Mucosa of descending colon (tissue), 3 donors: ENCODE data around the gene USH1G. TPM values are rescaled to one million over a fixed set of nuclear protein-coding genes. Genes with fewer than 3 reads are reported as not detected.

ENCODE experiments used
- ATAC-seq: fragments of 200-7000 bp; cut with Tn5 transposase; one replicate; pipeline ENCODE4 v1.9.1; 2020; ENCODE audit warnings: mild to moderate bottlenecking, moderate library complexity
- DNase-seq, 3 donors: peaks; one replicate each; pipeline ENCODE4 v3.0.0-alpha.2; 2020
- H3K36me3 ChIP-seq: fragments of 200-600 bp; one replicate; pipeline ENCODE4 v1.8.0; 2021; ENCODE audit warnings: low read depth, mild to moderate bottlenecking
- H3K4me1 ChIP-seq: fragments of 200-600 bp; one replicate; pipeline ENCODE4 v1.8.0; 2021; ENCODE audit warnings: low read depth, mild to moderate bottlenecking
- H3K4me3 ChIP-seq: fragments of 200-600 bp; one replicate; pipeline ENCODE4 v1.8.0; 2021; ENCODE audit warnings: mild to moderate bottlenecking
- H3K9me3 ChIP-seq: fragments of 200-600 bp; one replicate; pipeline ENCODE4 v1.8.0; 2021; ENCODE audit warnings: mild to moderate bottlenecking
- intact Hi-C, 2 donors: fragments of 100-400 bp; cut with DNase I in 1 of 2; cut with micrococcal nuclease in 1 of 2; formaldehyde crosslinking; loops; one replicate each; pipeline versions ENCODE4 v1.11.0 to v1.11.1; 2022; cut with DNase I, micrococcal nuclease
- total RNA-seq, 3 donors: library from RNA; stranded (reverse); fragmentation: NEBNext Ultra II Directional in 2 of 3; extraction: Animal tissue kit (Norgen Biotek cat#: 25700) in 2 of 3; gene quantifications; one replicate each; pipeline versions ENCODE4 v1.2.1 to v1.2.4, GENCODE V29; 2021 to 2023
- TF ChIP-seq, protein P1 (sequence below): fragments of 200-600 bp; IDR thresholded peaks from one replicate; pipeline ENCODE4 v1.8.0; 2022; ENCODE audit warnings: antibody characterized with exemption, mild to moderate bottlenecking
- donor health status: DM: no; HTN: no; CAD: no; lungs with moderate emphysema.
- donor health status: DM: no; HTN: no; CAD: no.
- donor health status: DM: no; HTN: yes; CAD: no.

The USH1G gene
- total RNA-seq, 3 donors from 2014 or later: not detected

DNA sequence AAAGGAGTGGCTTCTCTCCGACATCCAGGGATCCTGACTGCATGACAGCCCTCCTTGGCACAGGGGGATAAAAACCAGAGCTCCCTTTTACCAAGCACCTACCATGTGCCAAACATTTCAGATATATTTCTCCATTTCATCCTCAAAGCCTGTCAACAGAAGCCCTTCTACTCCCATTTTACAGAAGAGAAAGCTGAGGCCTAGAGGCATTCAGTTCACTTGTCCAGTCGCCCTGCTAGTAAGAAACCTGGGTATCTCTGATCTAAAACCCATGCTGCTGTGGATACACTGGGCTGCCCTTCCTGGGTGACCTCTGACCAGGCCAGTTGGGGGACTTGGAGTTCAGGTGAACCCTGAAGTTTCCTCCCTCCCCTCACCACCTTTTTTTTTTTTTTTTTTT lies 44.4 kb downstream of the USH1G start:
- H3K36me3 ChIP-seq: no peaks in the 10 kb centered on the region
- H3K4me1 ChIP-seq: peaks cover 9% of the 10 kb centered on the region
- TF ChIP-seq, protein P1, sequence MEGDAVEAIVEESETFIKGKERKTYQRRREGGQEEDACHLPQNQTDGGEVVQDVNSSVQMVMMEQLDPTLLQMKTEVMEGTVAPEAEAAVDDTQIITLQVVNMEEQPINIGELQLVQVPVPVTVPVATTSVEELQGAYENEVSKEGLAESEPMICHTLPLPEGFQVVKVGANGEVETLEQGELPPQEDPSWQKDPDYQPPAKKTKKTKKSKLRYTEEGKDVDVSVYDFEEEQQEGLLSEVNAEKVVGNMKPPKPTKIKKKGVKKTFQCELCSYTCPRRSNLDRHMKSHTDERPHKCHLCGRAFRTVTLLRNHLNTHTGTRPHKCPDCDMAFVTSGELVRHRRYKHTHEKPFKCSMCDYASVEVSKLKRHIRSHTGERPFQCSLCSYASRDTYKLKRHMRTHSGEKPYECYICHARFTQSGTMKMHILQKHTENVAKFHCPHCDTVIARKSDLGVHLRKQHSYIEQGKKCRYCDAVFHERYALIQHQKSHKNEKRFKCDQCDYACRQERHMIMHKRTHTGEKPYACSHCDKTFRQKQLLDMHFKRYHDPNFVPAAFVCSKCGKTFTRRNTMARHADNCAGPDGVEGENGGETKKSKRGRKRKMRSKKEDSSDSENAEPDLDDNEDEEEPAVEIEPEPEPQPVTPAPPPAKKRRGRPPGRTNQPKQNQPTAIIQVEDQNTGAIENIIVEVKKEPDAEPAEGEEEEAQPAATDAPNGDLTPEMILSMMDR: no peak
- H3K4me3 ChIP-seq: no peak overlapping the region
- DNase-seq (no peak), ATAC-seq (no peak)
- intact Hi-C loops: no loop called here
- no peaks in the 10 kb centered on the region for H3K9me3 ChIP-seq

DNA sequence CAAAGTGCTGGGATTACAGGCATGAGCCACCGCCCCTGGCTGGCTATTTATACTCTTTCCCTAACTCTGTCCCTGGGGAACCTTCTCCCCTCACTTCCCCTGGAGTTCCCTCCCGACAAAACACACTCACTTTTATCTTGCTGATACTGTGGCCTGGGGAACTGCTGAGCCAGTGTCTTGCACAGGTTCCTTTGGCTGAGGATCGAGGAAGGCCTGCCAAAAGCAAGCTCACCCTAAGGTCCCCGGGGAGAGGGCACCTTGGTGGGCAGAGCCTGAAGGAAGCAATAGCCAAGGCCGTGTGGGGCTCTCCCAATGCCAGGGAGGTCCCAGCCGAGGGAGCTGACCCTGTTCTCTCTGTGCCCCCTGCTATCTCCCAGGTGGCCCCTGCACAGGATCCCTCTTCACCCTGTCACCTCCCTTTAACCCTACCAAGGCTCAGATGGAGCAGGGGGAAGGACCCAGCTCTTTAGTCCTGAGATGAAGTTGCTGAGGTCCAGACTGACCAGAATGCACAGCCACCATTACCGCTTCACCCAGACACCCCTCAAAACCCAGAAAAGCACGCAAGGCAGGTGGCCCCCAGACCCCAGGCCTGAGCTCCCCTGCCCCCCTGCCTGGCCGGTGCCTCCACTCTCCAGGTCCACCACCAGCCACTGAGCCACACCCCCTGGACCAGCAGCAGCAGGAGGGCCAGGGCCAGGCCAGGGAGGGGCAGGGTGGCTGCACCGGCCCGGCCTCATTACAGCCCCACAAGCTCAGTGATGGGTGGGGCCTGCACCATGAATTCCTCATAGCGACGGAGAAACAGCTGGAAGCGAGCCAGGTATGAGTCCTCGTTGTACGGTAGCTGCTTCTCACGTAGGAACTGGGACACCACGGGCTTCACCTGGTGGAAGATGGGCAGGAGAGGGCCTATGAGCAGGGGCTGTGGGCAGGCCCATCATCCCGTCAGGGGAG lies 45.2 kb downstream of the USH1G start:
- TF ChIP-seq, protein P1: no peak
- peak; percentile 81 to 87 (median 85) for DNase-seq
- Histone ChIP-seq H3K9me3 (no peaks in the 10 kb centered on the region), H3K4me3 (no peak overlapping the region), H3K36me3 (no peaks in the 10 kb centered on the region), H3K4me1 (peaks cover 9% of the 10 kb centered on the region)
- intact Hi-C loops: no loop called here
- peak; percentile 80 for ATAC-seq

DNA sequence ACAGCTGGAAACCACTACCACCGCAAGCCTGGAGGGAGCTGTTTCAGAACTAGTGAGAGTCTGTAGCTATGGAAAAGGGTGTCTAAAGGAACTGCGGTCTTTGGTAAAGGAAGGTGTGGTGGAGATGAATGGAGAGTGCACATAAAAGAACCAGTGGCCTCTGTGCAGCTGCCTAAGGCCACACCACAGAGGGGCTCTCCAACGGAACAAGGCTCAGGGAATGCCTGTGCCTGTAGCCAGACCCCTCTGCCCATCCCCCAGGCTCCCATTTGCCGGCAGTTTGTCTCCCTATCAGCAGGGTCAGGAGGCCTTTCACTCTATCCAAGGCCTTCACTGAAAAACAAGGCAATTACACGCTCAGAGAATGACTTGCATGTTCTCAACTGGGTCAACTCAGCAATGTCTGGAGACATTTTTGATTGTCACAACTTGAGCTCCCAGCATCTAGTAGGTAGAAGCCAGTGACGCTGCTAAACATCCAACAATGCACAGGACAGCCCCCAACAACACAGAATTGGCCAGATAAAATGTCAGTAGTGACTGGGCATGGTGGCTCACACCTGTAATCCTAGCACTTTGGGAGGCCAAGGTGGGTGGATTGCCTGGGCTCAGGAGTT lies 47.0 kb downstream of the USH1G start:
- no peak for ATAC-seq
- DNase-seq: no peak
- peaks cover 18% of the 10 kb centered on the region for H3K4me1 ChIP-seq
- H3K36me3 ChIP-seq: no peaks in the 10 kb centered on the region
- TF ChIP-seq, protein P1: no peak
- H3K4me3 ChIP-seq: no peak overlapping the region
- H3K9me3 ChIP-seq: no peaks in the 10 kb centered on the region
- intact Hi-C loops: no loop called here

DNA sequence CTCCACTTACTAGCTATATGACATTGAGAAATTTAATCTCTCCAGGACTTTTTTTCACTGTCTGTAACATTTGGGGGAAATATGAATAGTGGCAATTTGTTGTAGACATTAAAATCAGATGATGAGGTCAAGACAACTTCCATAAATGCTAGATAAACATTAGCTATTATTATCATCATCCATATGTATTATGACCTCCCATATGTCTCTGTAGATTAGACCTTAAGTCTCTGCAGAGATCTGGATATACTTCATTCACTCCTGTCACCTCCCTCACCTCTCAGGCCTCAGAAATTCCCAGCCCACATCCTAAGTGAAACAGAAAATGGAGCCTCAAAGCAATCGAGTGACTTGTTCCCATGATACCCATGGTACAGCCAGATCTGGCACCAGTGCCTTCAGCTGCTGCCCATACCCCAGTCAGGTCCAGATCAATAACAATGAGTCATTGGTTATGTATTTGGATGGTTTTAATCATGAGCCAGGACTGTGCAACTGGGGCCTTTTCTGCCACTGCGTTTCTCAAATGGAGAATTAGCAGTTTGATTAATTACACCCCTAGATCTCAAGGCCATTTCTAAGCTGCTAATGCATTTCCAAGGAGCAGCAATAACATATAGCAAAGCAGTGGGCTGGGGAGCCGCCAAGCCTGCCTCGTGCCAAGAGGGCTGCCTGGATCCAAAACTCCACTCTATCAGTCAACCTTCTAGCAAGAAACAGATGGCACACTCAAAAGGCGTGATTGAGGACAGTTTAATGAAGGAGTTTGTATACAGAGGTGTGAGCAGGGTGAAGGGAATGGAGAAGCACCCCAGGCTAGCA lies 47.7 kb downstream of the USH1G start:
- no peaks in the 10 kb centered on the region for H3K36me3 ChIP-seq
- H3K9me3 ChIP-seq: no peaks in the 10 kb centered on the region
- ATAC-seq (no peak), DNase-seq (no peak)
- H3K4me3 ChIP-seq: no peak overlapping the region
- intact Hi-C loops: no loop called here
- TF ChIP-seq, protein P1: no peak
- H3K4me1 ChIP-seq: peaks cover 18% of the 10 kb centered on the region

DNA sequence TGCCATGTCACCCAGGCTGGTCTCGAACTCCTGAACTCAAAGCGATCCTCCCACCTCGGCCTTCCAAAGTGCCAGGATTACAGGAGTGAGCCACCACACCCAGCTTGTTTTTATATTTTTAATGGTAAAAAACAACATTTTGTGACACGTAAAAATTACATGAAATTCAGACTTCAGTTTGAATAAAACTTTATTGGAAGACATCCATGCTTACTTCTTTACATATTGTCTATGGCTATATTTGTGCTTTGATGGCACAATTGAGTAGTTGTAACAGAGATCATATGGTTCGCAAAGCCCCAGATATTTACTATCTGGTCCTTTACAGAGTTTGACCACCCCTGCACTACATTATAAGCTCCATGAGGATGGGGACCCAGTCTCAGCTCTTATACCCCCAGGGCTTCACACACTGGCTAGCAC lies 48.4 kb downstream of the USH1G start:
- Histone ChIP-seq H3K4me1 (peaks cover 18% of the 10 kb centered on the region), H3K36me3 (no peaks in the 10 kb centered on the region), H3K4me3 (no peak overlapping the region), H3K9me3 (no peaks in the 10 kb centered on the region)
- intact Hi-C loops: no loop called here
- ATAC-seq (no peak), DNase-seq (no peak)
- TF ChIP-seq, protein P1: no peak
